ENCODE measurements around the gene CERS3. TPM values are rescaled to one million over a fixed set of nuclear protein-coding genes. Genes with fewer than 3 reads are reported as not detected.
A peak's percentile ranks its signal among the peaks of the same experiment; 100 is the strongest.

Gene CERS3
- total RNA-seq, 1 donor, result not detected

- no peak overlapping the region for H2AFZ ChIP-seq (ENCODE audit: low read length)
- no peak for TF ChIP-seq CTCF (IDR thresholded peaks at IDR 0.05; ENCODE audit: extremely low read depth, low read depth, low read length)
- H3K79me2 ChIP-seq (ENCODE audit: insufficient read depth, low read length), result no peaks in the 10 kb centered on the region
- no peaks in the 10 kb centered on the region for H3K4me1 ChIP-seq (ENCODE audit: insufficient read depth, low read length)
- no peak for DNase-seq (ENCODE audit: insufficient read length, low spot score, missing footprints)
- peaks cover 17% of the 10 kb centered on the region for H3K36me3 ChIP-seq (ENCODE audit: insufficient read depth, low read length)
- no peak overlapping the region for H3K4me2 ChIP-seq (ENCODE audit: insufficient read depth, low read length)
- no peaks in the 10 kb centered on the region for H3K27me3 ChIP-seq (ENCODE audit: insufficient read depth, low read length)
- no peaks in the 10 kb centered on the region for H4K20me1 ChIP-seq (ENCODE audit: insufficient read depth, low read length)
- H3K9me3 ChIP-seq (ENCODE audit: low read depth, low read length), result no peaks in the 10 kb centered on the region
- no peak overlapping the region for H3K4me3 ChIP-seq (ENCODE audit: insufficient read depth, low read length)
- no peak overlapping the region for H3K27ac ChIP-seq (ENCODE audit: low read depth, low read length)
These were observed 42.1 kb upstream of the CERS3 start for GRCh38 chr15:100570735-100571313.

- DNase-seq (ENCODE audit: insufficient read length, low spot score, missing footprints), result no peak
- H3K9me3 ChIP-seq (ENCODE audit: low read depth, low read length), result no peaks in the 10 kb centered on the region
- no peak overlapping the region for H3K4me3 ChIP-seq (ENCODE audit: insufficient read depth, low read length)
- TF ChIP-seq CTCF (IDR thresholded peaks at IDR 0.05; ENCODE audit: extremely low read depth, low read depth, low read length), result no peak
- no peaks in the 10 kb centered on the region for H3K4me1 ChIP-seq (ENCODE audit: insufficient read depth, low read length)
- no peaks in the 10 kb centered on the region for H3K27me3 ChIP-seq (ENCODE audit: insufficient read depth, low read length)
- H4K20me1 ChIP-seq (ENCODE audit: insufficient read depth, low read length), result no peaks in the 10 kb centered on the region
- peaks cover 17% of the 10 kb centered on the region for H3K36me3 ChIP-seq (ENCODE audit: insufficient read depth, low read length)
- H3K4me2 ChIP-seq (ENCODE audit: insufficient read depth, low read length), result no peak overlapping the region
- no peaks in the 10 kb centered on the region for H3K79me2 ChIP-seq (ENCODE audit: insufficient read depth, low read length)
- H3K27ac ChIP-seq (ENCODE audit: low read depth, low read length), result no peak overlapping the region
- H2AFZ ChIP-seq (ENCODE audit: low read length), result no peak overlapping the region
These were observed 41.5 kb upstream of the CERS3 start for GRCh38 chr15:100570275-100570674.

- TF ChIP-seq CTCF (IDR thresholded peaks at IDR 0.05; ENCODE audit: extremely low read depth, low read depth, low read length), result no peak
- no peaks in the 10 kb centered on the region for H4K20me1 ChIP-seq (ENCODE audit: insufficient read depth, low read length)
- H3K27ac ChIP-seq (ENCODE audit: low read depth, low read length), result no peak overlapping the region
- H3K4me3 ChIP-seq (ENCODE audit: insufficient read depth, low read length), result no peak overlapping the region
- no peaks in the 10 kb centered on the region for H3K27me3 ChIP-seq (ENCODE audit: insufficient read depth, low read length)
- no peak overlapping the region for H3K4me2 ChIP-seq (ENCODE audit: insufficient read depth, low read length)
- H3K9me3 ChIP-seq (ENCODE audit: low read depth, low read length), result no peaks in the 10 kb centered on the region
- no peak for DNase-seq (ENCODE audit: insufficient read length, low spot score, missing footprints)
- H3K4me1 ChIP-seq (ENCODE audit: insufficient read depth, low read length), result no peaks in the 10 kb centered on the region
- peaks cover 17% of the 10 kb centered on the region for H3K36me3 ChIP-seq (ENCODE audit: insufficient read depth, low read length)
- no peaks in the 10 kb centered on the region for H3K79me2 ChIP-seq (ENCODE audit: insufficient read depth, low read length)
- H2AFZ ChIP-seq (ENCODE audit: low read length), result no peak overlapping the region
These were observed 40.6 kb upstream of the CERS3 start for GRCh38 chr15:100569391-100569790.

GRCh38 chr15:100566850-100567628, 38.3 kb upstream of the CERS3 start:
- Histone ChIP-seq H3K27me3 (ENCODE audit: insufficient read depth, low read length) (no peaks in the 10 kb centered on the region), H3K79me2 (ENCODE audit: insufficient read depth, low read length) (no peaks in the 10 kb centered on the region), H2AFZ (ENCODE audit: low read length) (no peak overlapping the region), H4K20me1 (ENCODE audit: insufficient read depth, low read length) (no peaks in the 10 kb centered on the region), H3K27ac (ENCODE audit: low read depth, low read length) (no peak overlapping the region), H3K9me3 (ENCODE audit: low read depth, low read length) (no peaks in the 10 kb centered on the region), H3K4me3 (ENCODE audit: insufficient read depth, low read length) (no peak overlapping the region), H3K4me1 (ENCODE audit: insufficient read depth, low read length) (no peaks in the 10 kb centered on the region), H3K36me3 (ENCODE audit: insufficient read depth, low read length) (peaks cover 9% of the 10 kb centered on the region), H3K4me2 (ENCODE audit: insufficient read depth, low read length) (no peak overlapping the region)
- peak; percentile 59 for DNase-seq (ENCODE audit: insufficient read length, low spot score, missing footprints)
- no peak for TF ChIP-seq CTCF (IDR thresholded peaks at IDR 0.05; ENCODE audit: extremely low read depth, low read depth, low read length)

Data from osteoblast (primary cell).